Anterior cingulate cortex (tissue), 58 donors: ENCODE measurements around the gene PRKAG2.
A peak's percentile ranks its signal among the peaks of the same experiment; 100 is the strongest.
"Not testable (repeated sequence)": the region's sequence is repeated elsewhere in the genome, so short reads cannot be mapped to it uniquely, and the experiment has no call there.

Experiments
- DNase-seq, 58 donors: peaks; one replicate each; lab custom pipeline; 2025; lab: John Stamatoyannopoulos, UW

The PRKAG2 gene

GRCh38 chr7:151876899-151877777, at the start of gene PRKAG2:
Gene PRKAG2, minus strand, starts transcription at chr7:151877115. Its CDS starts 495 bp downstream, at chr7:151876620.
- peak in 32 of 58 donors; percentile 16 to 74 (median 54) for DNase-seq

- DNase-seq: no peak
Measured at GRCh38 chr7:151926336-151926712, 49.4 kb upstream of the PRKAG2 start.

- peak in 20 of 58 donors; percentile 11 to 63 (median 36) for DNase-seq
Measured at GRCh38 chr7:151925446-151926335, 48.8 kb upstream of the PRKAG2 start.

GRCh38 chr7:151924508-151924907, 47.6 kb upstream of the PRKAG2 start:
- DNase-seq: no peak

- no peak for DNase-seq
Measured at GRCh38 chr7:151924001-151924400, 47.1 kb upstream of the PRKAG2 start.

- peak in 3 of 58 donors; percentile 21 to 40 (median 26) for DNase-seq
Measured at GRCh38 chr7:151923097-151923876, 46.4 kb upstream of the PRKAG2 start.

GRCh38 chr7:151921451-151921850, 44.5 kb upstream of the PRKAG2 start:
- no peak for DNase-seq

GRCh38 chr7:151920488-151920887, 43.6 kb upstream of the PRKAG2 start:
- DNase-seq: no peak

GRCh38 chr7:151919595-151919994, 42.7 kb upstream of the PRKAG2 start:
- no peak for DNase-seq

- DNase-seq: no peak
Measured at GRCh38 chr7:151918510-151918843, 41.6 kb upstream of the PRKAG2 start.

GRCh38 chr7:151917791-151918509, 41.0 kb upstream of the PRKAG2 start:
- no peak for DNase-seq

GRCh38 chr7:151914051-151914450, 37.1 kb upstream of the PRKAG2 start:
- no peak for DNase-seq

- not testable (repeated sequence) for DNase-seq
Measured at GRCh38 chr7:151910655-151911054, 33.7 kb upstream of the PRKAG2 start.

GRCh38 chr7:151907115-151907514, 30.2 kb upstream of the PRKAG2 start:
- not testable (repeated sequence) for DNase-seq

GRCh38 chr7:151905766-151906165, 28.9 kb upstream of the PRKAG2 start:
- no peak for DNase-seq

GRCh38 chr7:151905353-151905752, 28.4 kb upstream of the PRKAG2 start:
- no peak for DNase-seq

- no peak for DNase-seq
Measured at GRCh38 chr7:151904270-151904669, 27.4 kb upstream of the PRKAG2 start.

- no peak for DNase-seq
Measured at GRCh38 chr7:151903249-151904032, 26.5 kb upstream of the PRKAG2 start.

- DNase-seq: no peak
Measured at GRCh38 chr7:151902311-151902710, 25.4 kb upstream of the PRKAG2 start.
